ENCODE data around the gene OTULIN.

The OTULIN gene

DNA sequence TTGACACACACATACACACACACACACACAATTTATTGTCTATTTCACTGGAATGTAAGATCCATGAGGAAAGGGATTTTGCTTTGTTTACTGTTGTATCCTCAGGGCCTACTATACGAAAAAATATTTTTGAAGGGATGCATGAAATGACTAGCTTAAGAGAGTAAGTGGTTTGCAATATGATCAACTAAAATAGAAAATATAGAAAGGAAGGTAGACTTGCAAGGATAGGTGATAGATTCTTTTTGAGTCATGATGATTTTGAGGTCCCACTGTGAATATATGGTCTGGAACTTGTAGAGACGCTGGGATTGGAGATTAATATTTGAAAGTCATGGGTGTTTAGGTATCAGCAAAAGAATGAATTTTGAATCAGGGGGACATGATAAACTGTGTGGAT lies 28.9 kb upstream of the OTULIN start:
- H3K9me2 ChIP-seq (replicated peaks; ENCODE audit: low read depth, low read length): no peaks in the 10 kb centered on the region
- H3K36me3 ChIP-seq (ENCODE audit: insufficient read depth, low read length): no peaks in the 10 kb centered on the region
- no peak overlapping the region for H2AFZ ChIP-seq (ENCODE audit: low read length)
- TF ChIP-seq EZH2phosphoT487 (IDR thresholded peaks at IDR 0.05; ENCODE audit: borderline replicate concordance) (no peak), CTCF (conservative IDR thresholded peaks at IDR 0.05; ENCODE audit: low read length) (no peak)
- H3K79me2 ChIP-seq (ENCODE audit: insufficient read depth, low read length): no peaks in the 10 kb centered on the region
- H3K4me2 ChIP-seq (ENCODE audit: low read depth, low read length, poor library complexity, severe bottlenecking): no peak overlapping the region
- H3K4me1 ChIP-seq (ENCODE audit: insufficient read depth, low read length, poor library complexity, severe bottlenecking): no peaks in the 10 kb centered on the region
- H3K9me3 ChIP-seq (ENCODE audit: insufficient read depth, low read depth, low read length): no peaks in the 10 kb centered on the region
- no peaks in the 10 kb centered on the region for H3K27me3 ChIP-seq (ENCODE audit: insufficient read depth, low read length, poor library complexity, severe bottlenecking)
- no peaks in the 10 kb centered on the region for H3F3A ChIP-seq (ENCODE audit: low read depth)
- no peak overlapping the region for H3K4me3 ChIP-seq (ENCODE audit: low read length, poor library complexity, severe bottlenecking)
- H3K9ac ChIP-seq (ENCODE audit: low read depth, low read length, poor library complexity, severe bottlenecking): no peak overlapping the region
- H4K20me1 ChIP-seq (ENCODE audit: insufficient read depth, low read length, poor library complexity, severe bottlenecking): no peaks in the 10 kb centered on the region

- Histone ChIP-seq H4K20me1 (ENCODE audit: insufficient read depth, low read length, poor library complexity, severe bottlenecking) (no peaks in the 10 kb centered on the region), H3K4me2 (ENCODE audit: low read depth, low read length, poor library complexity, severe bottlenecking) (no peak overlapping the region), H2AFZ (ENCODE audit: low read length) (no peak overlapping the region), H3K79me2 (ENCODE audit: insufficient read depth, low read length) (no peaks in the 10 kb centered on the region), H3F3A (ENCODE audit: low read depth) (no peaks in the 10 kb centered on the region), H3K9me2 (replicated peaks; ENCODE audit: low read depth, low read length) (no peaks in the 10 kb centered on the region), H3K27me3 (ENCODE audit: insufficient read depth, low read length, poor library complexity, severe bottlenecking) (no peaks in the 10 kb centered on the region), H3K4me3 (ENCODE audit: low read length, poor library complexity, severe bottlenecking) (no peak overlapping the region), H3K4me1 (ENCODE audit: insufficient read depth, low read length, poor library complexity, severe bottlenecking) (no peaks in the 10 kb centered on the region), H3K9ac (ENCODE audit: low read depth, low read length, poor library complexity, severe bottlenecking) (no peak overlapping the region), H3K9me3 (ENCODE audit: insufficient read depth, low read depth, low read length) (no peaks in the 10 kb centered on the region), H3K36me3 (ENCODE audit: insufficient read depth, low read length) (no peaks in the 10 kb centered on the region)
- TF ChIP-seq EZH2phosphoT487 (IDR thresholded peaks at IDR 0.05; ENCODE audit: borderline replicate concordance) (no peak), CTCF (conservative IDR thresholded peaks at IDR 0.05; ENCODE audit: low read length) (no peak)
These were observed 23.8 kb upstream of the OTULIN start for GRCh38 chr5:14640765-14641164.

GRCh38 chr5:14644623-14645237 lies 19.8 kb upstream of the OTULIN start:
- Histone ChIP-seq H3K4me3 (ENCODE audit: low read length, poor library complexity, severe bottlenecking) (no peak overlapping the region), H4K20me1 (ENCODE audit: insufficient read depth, low read length, poor library complexity, severe bottlenecking) (no peaks in the 10 kb centered on the region), H3K27me3 (ENCODE audit: insufficient read depth, low read length, poor library complexity, severe bottlenecking) (no peaks in the 10 kb centered on the region), H3K79me2 (ENCODE audit: insufficient read depth, low read length) (no peaks in the 10 kb centered on the region), H3F3A (ENCODE audit: low read depth) (no peaks in the 10 kb centered on the region), H3K9me3 (ENCODE audit: insufficient read depth, low read depth, low read length) (no peaks in the 10 kb centered on the region), H2AFZ (ENCODE audit: low read length) (no peak overlapping the region), H3K9ac (ENCODE audit: low read depth, low read length, poor library complexity, severe bottlenecking) (no peak overlapping the region), H3K4me2 (ENCODE audit: low read depth, low read length, poor library complexity, severe bottlenecking) (no peak overlapping the region), H3K9me2 (replicated peaks; ENCODE audit: low read depth, low read length) (no peaks in the 10 kb centered on the region), H3K36me3 (ENCODE audit: insufficient read depth, low read length) (no peaks in the 10 kb centered on the region), H3K4me1 (ENCODE audit: insufficient read depth, low read length, poor library complexity, severe bottlenecking) (no peaks in the 10 kb centered on the region)
- TF ChIP-seq EZH2phosphoT487 (IDR thresholded peaks at IDR 0.05; ENCODE audit: borderline replicate concordance) (no peak), CTCF (conservative IDR thresholded peaks at IDR 0.05; ENCODE audit: low read length) (no peak)
